ENCODE results near the gene ARHGEF7.

The ARHGEF7 gene

GRCh38 chr13:111281751-111282311, 166.7 kb downstream of the ARHGEF7 start:
- no peak for DNase-seq

DNA sequence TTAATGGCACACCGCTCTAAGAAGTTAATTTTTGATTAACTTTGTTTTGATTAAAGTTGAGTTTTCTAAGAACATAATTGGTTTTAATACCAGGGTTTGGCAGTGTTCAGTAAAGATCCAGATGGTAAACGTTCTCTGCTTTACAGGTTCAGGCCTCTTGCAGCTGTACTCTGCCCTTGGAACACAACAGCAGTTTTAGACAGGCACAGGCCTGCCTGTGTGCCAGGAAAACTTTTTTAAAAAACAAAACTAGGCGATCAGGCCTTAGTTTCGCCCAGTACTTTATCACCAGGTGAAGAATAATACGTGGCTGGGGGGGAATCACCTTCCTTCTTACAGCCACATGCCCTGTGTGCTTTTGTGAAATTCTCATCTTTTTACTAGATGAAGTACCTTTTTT, 167.3 kb downstream of the ARHGEF7 start:
- no peak for DNase-seq

DNA sequence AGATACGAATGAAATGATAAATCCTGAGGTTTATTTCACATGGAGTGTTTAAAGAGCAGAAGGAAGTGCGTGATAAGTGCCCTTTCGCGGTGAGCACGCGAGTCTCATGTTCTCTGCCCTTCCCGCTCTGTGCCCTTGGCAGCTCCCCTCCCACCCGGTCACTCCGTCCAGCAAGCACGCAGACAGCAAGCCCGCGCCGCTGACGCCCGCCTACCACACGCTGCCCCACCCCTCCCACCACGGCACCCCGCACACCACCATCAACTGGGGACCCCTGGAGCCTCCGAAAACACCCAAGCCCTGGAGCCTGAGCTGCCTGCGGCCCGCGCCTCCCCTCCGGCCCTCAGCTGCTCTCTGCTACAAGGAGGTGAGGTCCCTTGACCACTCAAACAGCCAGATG, 167.9 kb downstream of the ARHGEF7 start:
- no peak for DNase-seq

GRCh38 chr13:111283457-111283856, 168.3 kb downstream of the ARHGEF7 start:
- no peak for DNase-seq

- no peak for DNase-seq
Measured at GRCh38 chr13:111283991-111284390, 168.9 kb downstream of the ARHGEF7 start.

DNA sequence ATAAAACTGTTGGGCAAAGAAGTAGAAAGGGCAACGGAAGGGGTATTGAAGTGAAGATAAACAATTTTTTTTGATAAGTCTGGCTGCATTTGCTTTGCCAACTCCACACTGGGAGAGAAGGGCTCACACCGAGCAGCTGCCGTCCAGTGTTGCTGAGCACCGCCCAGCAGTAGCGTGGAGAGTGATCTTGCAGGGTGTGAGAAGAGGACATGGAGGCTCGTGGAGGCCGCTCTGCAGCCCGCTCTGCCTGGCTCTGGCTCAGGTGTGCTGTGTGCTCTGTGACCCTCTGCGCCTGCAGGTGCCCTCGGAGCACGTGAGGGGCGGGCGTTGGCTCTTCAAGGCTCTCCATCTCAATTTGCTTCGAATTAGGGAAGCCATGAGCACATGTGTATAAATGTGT, 169.5 kb downstream of the ARHGEF7 start:
- DNase-seq: no peak

- DNase-seq: no peak
Measured at GRCh38 chr13:111286162-111286561, 171.1 kb downstream of the ARHGEF7 start.

DNA sequence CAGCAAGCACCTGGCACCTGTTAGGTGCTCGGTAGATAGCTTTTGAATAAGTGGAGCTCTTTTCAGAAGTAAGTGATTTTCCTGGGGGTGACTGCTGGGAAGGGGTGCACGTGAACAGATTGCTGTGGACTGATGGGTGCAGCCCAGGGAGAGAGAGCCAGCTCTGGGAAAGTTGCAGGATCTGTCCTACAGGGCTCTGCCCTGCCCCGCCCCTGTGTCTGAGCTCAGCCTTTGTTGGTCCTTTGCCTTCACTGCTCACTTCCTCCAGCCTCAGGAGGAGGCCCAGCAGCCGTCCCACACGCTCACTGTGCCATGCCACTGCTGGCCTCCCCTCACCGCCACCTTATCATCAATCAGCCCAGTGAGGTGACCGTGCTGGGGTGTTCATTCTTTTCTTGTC, 171.6 kb downstream of the ARHGEF7 start:
- DNase-seq: no peak

GRCh38 chr13:111287201-111287600, 172.1 kb downstream of the ARHGEF7 start:
- no peak for DNase-seq

DNA sequence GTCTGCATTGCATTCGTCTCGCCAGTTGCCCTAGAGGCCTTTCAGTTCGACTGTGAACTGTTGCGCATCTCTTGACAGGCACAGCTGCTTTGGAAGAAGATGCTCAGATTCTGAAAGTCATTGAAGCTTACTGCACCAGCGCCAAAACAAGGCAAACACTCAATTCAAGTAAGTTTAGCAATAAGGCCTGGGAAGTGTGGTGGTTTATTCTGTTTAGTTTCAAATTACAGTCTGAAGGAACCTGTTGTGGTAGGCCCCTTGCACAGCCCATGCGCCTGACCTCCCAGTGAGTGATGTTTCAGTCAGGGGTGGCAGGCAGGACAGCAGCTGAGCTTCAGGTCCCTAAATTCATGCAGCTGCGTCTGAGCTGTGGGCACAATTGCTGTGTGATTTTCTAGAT, 173.2 kb downstream of the ARHGEF7 start:
- DNase-seq: no peak

GRCh38 chr13:111289251-111289650, 174.1 kb downstream of the ARHGEF7 start:
- DNase-seq: no peak

DNA sequence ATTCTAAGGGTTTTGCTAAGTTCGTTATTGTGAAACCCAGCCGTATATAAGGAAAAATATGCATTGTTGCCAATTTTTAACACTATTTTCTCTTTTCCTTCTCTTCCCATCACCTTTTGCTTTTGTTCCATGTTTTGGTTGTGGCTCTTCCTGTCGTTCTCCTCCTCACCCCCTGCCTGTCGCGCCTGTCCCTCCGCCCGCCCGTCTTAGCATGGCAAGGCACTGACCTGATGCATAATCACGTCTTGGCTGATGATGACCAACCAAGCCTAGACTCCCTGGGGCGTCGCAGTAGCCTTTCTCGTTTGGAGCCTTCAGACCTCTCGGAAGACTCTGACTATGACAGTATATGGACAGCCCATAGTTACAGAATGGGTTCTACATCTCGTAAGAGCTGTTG, 176.8 kb downstream of the ARHGEF7 start:
- DNase-seq: no peak

GRCh38 chr13:111292710-111293485, 177.8 kb downstream of the ARHGEF7 start:
- no peak for DNase-seq

GRCh38 chr13:111295886-111296285, 180.8 kb downstream of the ARHGEF7 start:
- DNase-seq: no peak

GRCh38 chr13:111296417-111296816, 181.3 kb downstream of the ARHGEF7 start:
- DNase-seq: no peak

GRCh38 chr13:111298214-111298975, 183.3 kb downstream of the ARHGEF7 start:
- DNase-seq: no peak

DNA sequence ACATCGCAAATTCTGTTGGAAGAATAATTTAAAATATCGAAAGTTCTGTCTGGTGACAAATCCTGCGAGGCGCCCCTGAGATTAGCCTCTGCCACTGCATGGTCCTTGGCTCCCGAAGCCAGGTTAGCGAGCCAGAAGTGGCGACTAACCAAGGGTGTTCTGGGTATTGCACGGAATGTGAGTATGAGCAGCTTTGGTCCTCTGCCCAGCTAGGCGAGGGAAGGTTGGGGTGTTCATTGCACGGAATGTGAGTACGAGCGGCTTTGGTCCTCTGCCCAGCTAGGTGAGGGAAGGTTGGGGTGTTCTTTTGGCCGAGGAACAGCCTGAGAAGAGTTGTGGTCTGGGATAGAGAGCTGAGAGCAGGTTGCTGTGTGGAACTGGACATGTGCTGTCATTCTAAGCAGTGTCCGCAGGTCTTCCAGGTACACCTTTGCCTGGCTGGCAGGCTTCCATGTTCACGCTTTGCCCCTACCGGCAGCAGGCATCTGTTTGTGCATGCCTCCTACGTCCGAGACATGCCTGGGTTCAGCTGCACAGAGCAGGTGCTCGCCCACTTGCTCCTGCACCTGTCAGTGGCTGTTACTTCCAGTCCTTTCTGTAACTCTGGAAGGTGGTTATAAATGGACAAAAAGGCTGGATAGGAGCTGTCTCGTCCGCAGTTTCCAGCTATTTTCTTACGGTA, 187.1 kb downstream of the ARHGEF7 start:
- DNase-seq: no peak

DNA sequence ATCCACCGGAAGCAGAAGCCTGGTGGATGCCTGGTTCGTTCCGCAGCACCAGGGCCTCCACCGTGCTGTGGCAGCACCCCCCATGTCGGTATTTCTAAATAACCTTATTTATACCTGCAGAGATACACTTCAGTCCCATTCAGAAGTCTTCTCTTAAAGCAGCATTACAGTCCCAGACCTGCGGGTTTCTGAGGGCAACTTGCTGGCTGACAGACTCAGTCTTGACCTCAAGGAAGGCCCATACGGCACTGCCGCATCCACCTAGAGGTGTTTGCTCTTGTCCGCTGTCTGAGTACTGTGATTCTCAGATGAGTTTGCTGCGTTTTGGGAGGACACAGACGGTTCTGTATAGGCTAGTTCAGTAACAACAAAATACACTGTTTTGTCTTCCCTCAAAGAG, 188.4 kb downstream of the ARHGEF7 start:
- no peak for DNase-seq

GRCh38 chr13:111304041-111304544, 189.0 kb downstream of the ARHGEF7 start:
- DNase-seq: no peak

- no peak for DNase-seq
Measured at GRCh38 chr13:111304603-111305289, 189.6 kb downstream of the ARHGEF7 start.

GRCh38 chr13:111312944-111313590, 198.0 kb downstream of the ARHGEF7 start:
- no peak for DNase-seq

DNA sequence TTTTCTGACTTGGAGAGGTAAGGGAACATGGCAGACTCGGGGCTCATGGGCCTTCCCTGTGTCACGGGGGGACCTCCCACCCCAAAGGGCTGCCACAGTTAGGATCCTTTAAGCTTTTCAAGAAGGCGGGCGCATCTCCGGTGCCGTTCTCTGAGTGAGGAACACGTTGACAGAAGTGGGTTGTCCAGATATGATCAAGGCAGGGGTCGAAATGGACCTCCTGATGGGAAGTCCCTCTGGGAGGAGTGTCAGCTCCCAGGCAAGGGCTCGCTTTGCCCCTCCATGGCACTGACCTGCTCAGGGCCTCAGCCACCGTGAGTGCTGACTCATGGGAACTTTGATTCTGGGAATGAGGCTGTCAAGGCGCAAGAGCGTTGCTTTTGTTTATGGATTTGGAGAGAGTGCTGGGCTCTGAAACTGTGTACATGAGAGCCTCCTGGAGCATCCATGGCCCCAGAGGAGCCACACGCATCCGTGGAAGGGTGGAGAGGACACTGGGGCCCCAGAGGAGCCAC, 198.9 kb downstream of the ARHGEF7 start:
- DNase-seq: no peak
